LHCN-M2 (cell line): Measurements from ENCODE around the gene OTUB1. TPM values are rescaled to one million over a fixed set of nuclear protein-coding genes. Genes with fewer than 3 reads are reported as not detected.

Source experiments
- DNase-seq: peaks from one replicate; pipeline ENCODE4 v3.0.0-alpha.2; 2012; ENCODE audit warnings: low read depth
- total RNA-seq: library from RNA; depleted of rRNA; stranded (reverse); fragments of >200 nt; gene quantifications from 2 replicates; pipeline ENCODE4 v1.2.3, GENCODE V29; 2014

Gene OTUB1
- total RNA-seq, 1 experiment from 2014 or later, result 62.5 TPM

DNA sequence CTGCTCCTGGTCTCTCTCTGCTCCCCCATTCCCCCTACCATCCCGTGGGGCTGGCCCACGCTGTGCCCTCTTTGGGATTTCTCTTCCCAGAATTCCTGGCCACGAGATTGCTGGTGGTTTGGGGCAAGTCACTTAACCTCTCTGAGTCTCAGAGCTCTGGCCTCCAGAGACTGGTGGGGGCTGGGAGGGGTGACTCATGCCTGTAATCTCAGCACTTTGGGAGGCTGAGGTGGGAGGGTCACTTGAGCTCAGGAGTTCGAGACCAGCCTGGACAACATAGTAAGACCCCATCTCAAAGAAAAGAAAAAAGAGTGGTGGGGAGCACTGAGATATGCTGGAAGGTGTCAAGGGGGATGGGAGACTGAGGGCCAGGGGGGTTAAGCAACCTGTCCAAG, 18.3 kb downstream of the OTUB1 start:
- DNase-seq, result peak; percentile 39

DNA sequence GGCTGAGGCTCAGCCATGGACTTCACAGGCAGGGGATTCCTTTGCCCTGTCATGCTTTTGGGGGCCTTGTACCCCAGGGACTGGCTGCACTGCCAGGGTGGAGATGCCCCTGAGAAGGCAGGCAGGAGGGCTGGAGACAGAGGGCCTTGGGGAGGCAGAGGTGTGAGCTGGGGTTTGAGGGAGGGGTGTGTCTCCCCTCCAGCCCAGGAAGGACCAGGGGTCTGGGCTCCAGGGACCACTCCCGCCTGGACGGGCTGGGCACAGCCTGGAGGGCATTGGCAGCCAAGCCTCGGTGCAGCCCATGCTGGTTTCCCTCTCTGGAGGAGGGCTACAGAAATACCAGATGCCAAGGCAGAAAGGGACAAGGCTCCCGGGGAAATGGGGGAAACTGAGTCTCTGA, 19.5 kb downstream of the OTUB1 start:
- no peak for DNase-seq

DNA sequence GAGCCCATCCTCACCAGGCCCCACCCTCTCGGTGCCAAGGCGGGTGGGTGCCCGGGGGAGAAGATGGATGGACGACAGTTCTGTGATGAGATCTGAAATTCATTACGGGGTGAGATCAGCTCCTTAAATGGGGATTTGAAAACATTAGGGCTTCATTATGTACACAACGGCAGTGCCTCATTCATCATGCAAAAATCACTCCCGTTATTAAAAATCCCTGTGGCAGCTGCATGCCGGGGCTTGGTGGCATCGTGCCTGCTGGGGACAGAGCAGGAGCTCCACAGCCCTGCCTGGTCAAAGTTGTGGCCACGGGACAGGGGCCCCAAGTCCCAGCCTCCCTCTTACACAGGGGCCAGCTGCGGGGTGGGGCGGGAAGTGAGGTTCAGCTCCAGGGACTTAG, 20.2 kb downstream of the OTUB1 start:
- DNase-seq, result no peak

DNA sequence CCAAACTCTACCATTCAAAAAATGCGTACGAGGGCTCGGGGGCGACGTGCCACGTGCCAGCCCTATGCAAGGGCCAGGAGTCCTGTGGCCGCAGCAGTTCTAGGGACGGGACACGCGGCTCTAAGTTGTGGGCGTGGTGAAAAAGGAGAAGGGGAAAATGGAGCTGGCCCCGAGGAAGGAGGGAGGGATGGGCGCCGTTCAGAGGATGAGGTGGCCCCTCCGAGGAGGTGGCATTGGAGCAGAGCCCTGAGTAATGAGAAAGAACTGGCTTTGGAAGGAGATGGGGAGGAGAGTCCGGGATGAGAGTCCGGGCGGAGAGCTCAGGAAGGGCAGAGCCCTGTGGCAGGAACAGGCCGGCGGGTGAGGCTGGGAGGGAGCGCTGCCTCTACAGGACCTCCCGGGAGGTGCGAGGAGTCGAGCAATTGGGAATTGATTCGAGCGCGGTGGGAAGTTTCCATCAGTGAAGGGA, 21.0 kb downstream of the OTUB1 start:
- peak; percentile 22 for DNase-seq

DNA sequence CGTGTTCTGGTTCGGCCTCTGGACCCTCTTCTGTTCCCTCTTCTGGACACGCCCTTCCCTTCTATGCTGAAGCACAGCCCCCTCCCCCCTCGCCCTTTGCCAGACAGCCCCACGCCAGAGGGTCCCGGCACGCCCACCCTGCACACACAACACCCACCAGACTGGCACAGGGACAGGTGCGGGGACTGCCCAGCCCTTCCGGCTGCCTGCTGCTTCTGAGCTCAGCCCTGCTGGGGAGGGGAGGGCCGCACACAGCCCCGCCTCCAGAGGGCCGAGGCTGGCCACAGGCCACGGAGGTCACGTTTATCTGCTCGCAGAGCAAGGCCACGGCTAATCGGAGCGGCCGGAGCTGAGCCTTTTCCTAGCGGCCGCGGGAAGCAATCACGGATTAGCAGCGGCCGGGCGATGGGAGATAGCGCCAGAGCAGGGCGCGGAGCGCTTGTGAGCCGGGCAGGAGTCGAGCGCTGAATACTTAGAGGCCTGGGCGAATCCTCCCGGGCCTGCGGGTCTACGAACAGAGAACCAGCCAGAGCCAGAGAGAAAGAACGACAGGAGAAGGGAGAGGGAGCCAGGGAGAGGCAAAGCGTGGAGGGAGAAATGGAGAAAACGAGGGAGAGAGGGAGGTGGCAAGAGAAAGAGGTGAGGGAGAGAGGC, 21.5 kb downstream of the OTUB1 start:
- DNase-seq, result no peak

DNA sequence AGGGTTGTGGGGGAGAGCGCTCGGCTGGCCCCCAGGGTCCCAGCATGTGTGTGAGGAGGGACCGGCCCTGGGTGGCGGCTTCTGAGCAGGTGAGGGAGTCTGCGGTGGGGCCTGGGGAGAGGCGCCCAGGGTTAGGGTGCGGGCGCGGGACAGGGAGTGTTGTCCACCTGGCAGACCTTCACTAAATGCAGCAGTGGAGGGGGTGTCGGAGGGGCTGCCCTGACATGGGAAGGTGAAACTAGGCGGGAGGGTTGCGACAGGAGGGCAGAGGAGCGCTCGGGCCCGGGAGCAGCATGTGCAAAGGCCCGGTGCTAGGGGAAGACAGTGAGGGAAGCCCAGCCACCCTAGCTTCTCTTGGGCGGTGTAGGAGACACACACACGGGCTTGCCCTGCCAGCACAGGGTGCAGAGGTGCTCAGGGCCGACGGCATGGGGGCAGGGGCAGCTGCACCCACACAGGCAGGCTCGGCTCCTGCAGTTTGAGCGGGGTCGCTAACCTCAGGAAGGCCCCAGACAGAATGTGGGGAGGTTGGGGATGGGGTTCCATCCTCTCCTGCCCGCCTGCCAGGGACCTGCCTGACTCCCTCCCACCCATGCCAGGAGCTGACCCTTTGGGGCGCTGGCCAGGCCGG, 22.2 kb downstream of the OTUB1 start:
- no peak for DNase-seq

DNA sequence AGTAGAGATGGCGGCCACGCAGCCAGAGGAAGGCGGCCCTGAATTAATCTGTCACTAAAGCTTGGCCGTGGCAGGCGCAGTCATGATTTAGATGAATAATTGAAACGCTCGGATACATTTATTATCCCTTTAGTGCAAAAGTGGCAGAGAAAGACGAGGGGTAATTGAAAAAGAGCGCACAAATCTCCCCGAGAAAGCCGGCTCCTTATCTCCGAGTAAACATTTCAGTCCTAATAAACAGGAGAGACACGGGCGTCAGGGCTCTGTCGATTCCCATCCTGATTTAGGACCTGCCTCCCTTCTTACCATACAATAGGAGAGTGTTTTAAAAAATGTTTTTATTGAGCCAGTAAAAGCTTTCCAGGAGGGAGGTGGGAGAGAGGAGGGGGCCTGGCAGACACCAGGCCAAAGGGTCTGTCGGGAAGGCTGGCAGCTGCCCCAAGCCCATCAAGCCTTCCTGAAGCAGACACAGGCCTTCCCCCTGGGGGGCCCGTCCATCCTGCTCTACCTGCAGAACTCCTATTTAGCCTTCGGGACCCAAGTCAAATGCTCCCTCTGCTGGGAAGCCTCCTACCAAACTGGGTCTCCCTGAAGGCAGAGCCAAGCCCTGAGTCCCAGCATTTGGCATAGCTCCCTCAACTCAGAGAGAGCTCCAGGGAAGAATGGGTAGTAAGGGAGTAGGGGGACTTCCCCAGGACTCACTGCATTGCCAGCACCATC, 22.8 kb downstream of the OTUB1 start:
- DNase-seq, result no peak

DNA sequence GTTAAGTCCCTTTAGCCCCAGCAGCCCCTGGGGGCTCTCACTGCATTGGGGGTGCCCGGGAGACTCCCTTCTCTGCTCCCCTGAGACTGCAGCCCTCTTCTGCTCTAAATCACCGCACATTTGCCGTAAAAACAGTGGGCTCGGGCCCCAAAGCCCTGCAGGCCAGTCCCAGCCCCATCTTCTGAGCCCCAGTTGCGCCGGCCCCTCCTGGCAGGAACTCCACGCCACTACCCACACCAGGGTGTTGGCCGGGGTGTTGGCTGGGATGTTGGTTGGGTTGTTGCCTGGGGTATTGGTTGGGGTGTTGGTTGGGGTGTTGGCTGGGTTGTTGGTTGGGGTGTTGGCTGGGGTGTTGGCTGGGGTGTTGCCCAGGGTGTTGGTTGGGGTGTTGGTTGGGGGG, 23.5 kb downstream of the OTUB1 start:
- DNase-seq, result no peak

DNA sequence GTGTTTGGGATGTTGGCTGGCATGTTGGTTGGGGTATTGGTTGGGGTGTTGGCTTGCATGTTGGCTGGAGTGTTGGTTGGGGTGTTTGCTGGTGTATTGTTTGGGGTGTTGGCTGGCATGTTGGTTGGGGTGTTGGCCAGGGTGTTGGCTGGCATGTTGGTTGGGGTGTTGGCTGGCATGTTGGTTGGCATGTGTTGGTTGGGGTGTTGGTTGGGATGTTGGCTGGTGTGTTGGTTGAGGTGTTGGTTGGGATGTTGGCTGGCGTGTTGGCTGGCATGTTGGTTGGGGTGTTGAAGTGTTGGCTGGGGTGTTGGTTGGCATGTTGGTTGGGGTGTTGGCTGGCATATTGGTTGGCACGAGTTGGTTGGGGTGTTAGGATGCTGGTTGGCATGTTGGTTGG, 24.5 kb downstream of the OTUB1 start:
- DNase-seq, result no peak

DNA sequence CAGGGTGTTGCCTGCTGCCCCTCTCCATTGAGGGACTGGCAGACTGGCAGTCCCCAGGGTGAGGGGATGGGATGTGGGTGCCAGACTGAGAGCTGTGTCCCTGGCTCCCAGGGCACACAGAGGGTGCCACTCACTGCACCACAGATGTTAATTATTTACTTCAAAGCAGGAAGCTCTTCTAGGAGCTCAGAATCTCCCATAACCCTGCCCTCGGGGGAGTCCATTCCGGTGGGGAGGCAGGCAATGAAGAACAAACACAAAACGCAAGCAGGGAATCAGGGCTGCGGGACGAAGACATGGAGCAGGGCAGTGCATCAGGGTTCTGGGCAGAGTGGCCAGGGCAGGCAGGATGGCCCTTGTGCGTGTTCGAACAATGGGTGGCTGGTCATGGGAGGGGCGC, 25.1 kb downstream of the OTUB1 start:
- DNase-seq, result no peak

DNA sequence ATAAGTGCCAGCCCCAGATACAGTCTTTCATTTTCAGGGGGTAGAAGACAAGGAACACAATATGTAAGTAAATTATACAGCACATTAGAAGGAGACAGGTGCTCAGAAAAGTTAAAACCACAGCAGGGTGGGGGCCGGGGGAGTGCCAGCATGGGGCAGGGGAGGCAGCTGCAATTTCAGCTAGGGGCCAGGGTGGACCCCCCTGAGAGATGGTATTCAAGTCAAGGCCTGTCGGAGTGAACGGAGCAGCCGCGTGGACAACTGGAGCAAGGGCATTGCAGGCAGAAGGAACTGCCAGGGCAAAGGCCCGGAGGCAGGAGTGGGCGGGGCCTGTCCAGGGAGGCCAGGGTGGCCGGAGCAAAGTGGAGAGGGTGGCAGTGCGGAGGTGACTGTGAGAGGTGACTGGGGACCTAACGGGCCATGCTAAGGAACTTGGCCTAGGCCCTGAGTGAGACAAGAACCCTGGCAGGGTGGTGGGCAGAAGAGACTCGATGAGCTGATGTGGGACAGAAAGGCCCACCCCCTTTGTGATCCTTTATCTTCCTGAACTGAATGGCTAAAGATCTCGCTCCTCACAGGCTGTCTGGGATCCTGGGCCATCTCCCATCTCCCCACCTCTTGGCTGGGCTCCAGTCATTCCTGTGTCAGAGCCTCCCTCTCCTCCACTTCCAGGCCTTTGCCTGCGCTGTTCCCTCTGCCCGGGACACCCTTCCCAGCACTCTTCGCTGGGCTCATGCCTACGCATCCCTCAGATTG, 27.1 kb downstream of the OTUB1 start:
- DNase-seq, result no peak

DNA sequence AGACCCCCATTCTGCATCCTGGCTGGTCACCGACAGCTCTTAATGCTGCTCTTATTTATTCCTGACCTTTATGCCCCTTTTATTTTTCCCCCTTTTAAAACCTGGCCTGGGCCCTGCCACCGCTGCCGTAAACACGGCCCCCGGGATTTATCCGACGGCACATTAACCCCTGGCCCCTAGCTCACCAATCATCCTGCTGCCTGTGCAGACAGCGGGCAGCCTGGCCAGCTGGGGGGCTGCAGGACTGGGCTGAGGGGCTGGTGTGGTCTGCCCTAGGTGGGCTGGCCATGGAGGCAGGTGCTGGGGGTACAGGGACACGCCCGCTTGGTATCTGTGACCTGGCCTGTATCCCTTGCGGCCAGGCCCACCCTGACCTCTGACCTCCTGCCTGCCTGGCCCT, 28.1 kb downstream of the OTUB1 start:
- DNase-seq, result no peak

DNA sequence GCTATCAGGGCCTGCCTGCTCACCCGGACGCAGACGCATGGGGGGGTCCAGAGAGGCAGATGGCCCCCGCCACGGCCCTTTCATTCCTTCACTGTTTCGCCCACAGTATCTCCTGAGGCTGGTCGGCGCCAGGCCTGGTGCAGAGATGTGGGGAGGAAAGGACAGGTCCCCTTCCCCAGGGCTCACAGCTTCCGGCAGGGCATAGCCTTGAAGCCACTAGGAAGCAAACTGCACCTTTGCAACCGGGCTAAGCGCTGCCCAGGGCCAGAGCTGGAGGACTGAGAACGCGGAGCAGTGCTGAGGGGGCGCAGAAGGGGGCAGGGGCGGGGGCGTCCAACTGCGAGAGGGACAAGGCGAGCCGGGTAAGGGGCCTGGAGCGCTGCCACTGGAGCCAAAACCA, 29.3 kb downstream of the OTUB1 start:
- DNase-seq, result no peak

DNA sequence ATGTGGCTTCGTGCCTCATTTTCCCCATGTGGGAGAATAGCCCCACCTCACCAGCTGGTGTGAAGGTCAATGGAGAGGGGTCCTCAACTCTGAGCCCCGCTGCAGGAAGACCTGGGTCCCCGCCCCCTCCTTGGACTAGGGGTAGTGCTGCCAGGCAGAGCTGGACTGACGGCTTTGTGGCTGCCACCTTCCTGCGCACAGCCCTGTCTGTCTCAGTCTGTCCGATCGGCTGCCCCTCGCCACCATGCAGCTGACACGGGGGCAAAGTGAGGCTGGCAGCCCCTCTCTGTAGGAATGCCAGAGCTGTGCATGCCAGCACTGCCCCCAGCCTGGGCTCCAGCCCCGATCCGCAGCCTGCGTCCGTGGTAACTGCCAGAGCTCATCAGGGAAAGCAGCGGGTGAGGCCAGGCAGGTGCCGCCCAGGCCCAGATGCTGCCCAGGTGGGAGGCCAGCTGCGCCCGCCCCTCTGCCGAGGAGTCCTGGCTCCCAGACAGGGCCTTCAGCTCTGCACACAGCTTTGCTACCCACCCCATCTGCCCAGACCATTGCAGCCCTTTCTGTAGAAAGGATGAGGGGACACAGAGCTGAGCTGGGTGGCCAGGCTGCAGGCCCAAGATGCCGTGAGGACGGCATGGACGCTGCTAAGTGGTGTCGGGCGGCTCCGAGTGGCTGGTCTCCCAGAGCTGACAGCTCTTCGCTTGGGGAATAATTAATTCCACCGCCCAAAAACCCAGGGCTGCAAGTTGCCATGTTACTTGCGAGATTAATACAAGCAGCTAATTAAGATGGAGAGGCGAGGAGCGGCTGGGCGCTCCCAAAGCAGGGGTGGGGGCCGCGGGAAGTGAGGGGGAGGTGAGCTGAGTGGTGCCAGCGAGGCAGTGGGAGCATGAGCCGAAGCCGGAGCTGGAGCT, 30.0 kb downstream of the OTUB1 start:
- no peak for DNase-seq

DNA sequence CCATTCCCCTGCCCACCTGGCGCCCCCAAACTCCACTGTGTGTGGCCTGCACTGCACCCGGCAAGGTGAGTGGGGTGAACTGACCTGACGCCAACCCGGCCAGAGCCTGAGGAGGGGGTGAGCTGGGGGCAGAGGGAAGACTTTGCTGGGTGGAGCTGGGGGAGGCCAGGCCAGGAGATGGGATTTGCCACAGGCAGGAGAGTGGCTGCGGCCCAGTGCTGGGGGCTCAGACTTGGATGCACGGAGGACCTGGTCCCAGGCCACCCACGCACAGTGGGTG, 31.6 kb downstream of the OTUB1 start:
- DNase-seq, result no peak

DNA sequence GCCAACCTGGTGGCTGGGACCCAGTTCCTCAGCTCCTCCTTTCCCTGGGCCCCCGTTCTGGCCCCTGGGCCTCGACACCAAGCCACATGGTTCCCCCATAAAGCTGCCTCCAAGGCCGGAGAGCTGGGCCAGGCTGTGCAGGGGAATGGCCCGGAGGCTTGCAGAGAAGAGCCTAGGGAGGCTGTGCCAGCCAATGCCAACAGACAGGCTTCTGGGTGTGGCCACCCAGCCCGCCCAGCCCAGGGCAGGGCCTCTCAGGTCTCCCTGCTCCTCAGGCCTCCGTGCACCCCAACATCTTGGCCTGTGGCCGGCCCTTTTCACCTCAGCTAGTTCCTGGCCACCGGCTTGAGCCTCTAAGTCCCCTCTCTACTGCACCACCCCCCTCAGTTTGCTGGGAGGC, 32.1 kb downstream of the OTUB1 start:
- no peak for DNase-seq

DNA sequence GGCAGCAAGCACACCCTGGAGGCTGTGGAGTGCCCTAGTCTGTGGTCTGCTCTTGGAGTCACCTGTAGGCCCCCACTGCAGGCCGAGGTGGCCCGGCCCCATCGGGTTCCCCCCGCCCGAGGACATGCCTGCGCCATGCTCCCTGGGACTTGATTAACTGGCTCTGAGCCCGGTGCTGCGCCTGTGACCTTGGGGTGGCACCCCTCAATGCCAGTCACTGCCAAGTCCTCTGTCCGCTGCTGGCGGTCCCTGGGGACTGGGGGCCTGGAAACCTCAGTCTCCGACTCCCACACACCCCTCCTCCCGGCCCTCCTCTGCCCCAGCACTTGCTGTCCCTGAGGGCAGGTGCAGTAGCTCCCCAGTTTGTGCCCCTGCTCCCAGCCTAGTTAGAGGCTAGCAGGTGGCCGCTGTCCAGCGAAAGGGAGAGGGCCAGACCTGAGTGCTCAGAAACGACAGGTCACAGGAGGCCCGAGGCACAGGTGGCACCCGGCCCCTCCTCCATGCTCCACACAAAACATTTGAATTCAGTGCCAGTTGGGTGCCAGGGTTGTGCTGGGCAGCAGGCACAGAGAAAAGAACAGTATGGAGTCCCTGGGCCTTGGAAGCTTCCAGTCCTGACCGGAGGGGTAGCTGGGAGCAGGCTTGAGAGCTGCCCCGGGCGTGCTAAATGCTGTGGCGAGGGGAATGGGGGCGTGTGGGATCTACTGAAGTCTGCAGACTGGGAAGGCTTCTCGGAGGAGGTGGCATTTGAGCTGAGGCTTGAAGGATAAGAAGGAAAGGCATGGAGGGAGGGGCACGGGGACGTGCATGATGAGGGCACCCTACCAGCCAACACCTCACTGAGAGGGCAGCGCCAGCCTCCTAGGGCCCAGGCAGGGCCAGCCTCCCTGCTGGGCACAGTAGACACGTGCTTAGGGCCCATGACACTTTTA, 33.1 kb downstream of the OTUB1 start:
- DNase-seq, result no peak

DNA sequence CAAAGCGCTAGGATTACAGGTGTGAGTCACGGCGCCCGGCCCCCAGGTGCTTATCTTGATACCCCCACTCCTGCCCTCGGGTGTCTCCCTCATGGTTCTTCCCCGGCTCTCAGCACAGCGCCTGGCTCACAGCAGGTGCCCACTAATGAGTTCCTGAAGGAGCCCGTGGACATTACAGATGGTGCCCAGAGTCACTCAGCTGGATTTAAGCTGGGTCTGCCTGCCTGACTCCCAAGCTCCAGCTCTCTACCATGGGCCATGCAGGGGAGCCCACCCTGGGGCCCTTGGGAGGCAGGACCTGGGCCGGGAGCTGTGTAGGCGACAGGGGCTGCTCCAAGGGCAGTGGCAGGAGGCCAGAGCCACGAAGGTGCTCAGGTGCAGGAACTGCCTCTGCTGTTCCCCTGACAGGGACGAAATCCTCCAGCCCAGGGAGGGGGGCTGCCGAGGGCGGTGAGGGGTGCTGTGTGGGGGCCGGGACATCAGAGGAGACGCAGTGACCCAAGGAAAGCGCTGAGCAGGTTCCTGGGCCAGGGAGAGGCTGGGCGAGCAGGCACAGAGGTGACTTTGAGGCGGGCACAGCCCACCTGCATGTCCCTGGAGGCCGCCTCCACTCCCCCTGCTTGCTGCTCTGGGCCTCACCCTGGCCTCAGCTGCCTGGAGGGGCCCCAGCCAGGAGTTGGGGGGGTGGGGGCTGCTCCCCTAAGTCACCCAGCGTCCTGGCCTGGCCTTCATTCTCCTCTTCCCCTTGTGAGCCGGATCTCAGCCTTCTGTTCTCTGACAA, 34.9 kb downstream of the OTUB1 start:
- no peak for DNase-seq

DNA sequence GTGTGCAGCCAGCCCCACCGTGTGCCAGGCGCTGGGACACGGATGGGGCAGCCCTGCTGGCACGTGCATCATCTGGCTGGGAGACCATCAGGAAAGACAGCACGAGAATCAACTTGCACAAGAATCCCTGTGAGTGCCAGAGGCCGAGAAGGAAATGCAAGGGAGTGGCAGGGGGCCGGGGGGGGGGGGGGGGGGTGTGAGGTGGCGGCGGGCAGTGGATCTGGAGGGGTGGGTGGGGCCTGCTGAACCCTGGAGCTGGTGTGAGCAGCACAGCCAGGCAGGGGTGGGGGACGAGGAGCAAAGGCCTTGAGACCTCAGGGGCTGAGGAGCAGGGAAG, 35.5 kb downstream of the OTUB1 start:
- no peak for DNase-seq
